CD4-positive, alpha-beta memory T cell (primary cell): ENCODE data around the gene ALKBH4. TPM values are rescaled to one million over a fixed set of nuclear protein-coding genes. Genes with fewer than 3 reads are reported as not detected.
A peak's percentile ranks its signal among the peaks of the same experiment; 100 is the strongest.

Source experiments
- CTCF ChIA-PET: fragments of 350-600 bp; sonication (Branson Sonifier 250); formaldehyde crosslinking; loops from one replicate; lab custom pipeline; 2021; ENCODE audit warnings: inconsistent platforms; ENCODE audit not compliant: partially characterized antibody; lab: Charles Lee
- POLR2A ChIA-PET: fragments of 350-600 bp; sonication (Branson Sonifier 250); formaldehyde crosslinking; loops from one replicate; lab custom pipeline; 2021; ENCODE audit not compliant: partially characterized antibody; lab: Charles Lee
- DNase-seq, 5 donors: peaks; one replicate each; pipeline versions ENCODE4 v3.0.0 to v3.0.0-alpha.2; 2020 to 2022; ENCODE audit warnings: mixed read lengths in 1 of 5
- H3K27ac ChIP-seq: one replicate; pipeline ENCODE4 v1.7.0; 2013; ENCODE audit warnings: low read depth, low read length
- H3K27me3 ChIP-seq: 2 replicates; pipeline ENCODE4 v1.7.0; 2013; ENCODE audit warnings: mild to moderate bottlenecking, low read length, moderate library complexity; ENCODE audit not compliant: insufficient read depth
- H3K36me3 ChIP-seq: 2 replicates; pipeline ENCODE4 v1.7.0; 2013; ENCODE audit warnings: mild to moderate bottlenecking, low read length, moderate library complexity; ENCODE audit not compliant: insufficient read depth
- H3K4me1 ChIP-seq: 2 replicates; pipeline ENCODE4 v1.7.0; 2013; ENCODE audit warnings: mild to moderate bottlenecking, low read length, moderate library complexity; ENCODE audit not compliant: insufficient read depth
- H3K4me3 ChIP-seq, 2 donors: one replicate each; pipeline ENCODE4 v1.7.0; 2013; ENCODE audit warnings: low read length in 2 of 2, mild to moderate bottlenecking in 1 of 2
- H3K9me3 ChIP-seq, 2 donors: one replicate each; pipeline ENCODE4 v1.7.0; 2013; ENCODE audit warnings: low read length in 2 of 2, control low read depth in 1 of 2; ENCODE audit not compliant: control insufficient read depth in 1 of 2
- H3K27ac Mint-ChIP-seq, 7 donors: one replicate each; pipeline ENCODE4 v1.8.0; 2020 to 2021; ENCODE audit warnings: mixed read lengths in 7 of 7, mild to moderate bottlenecking in 6 of 7, inconsistent platforms in 3 of 7, moderate library complexity in 3 of 7
- H3K27me3 Mint-ChIP-seq, 2 donors: one replicate each; pipeline ENCODE4 v1.8.0; 2020 to 2021; ENCODE audit warnings: mixed read lengths in 2 of 2
- H3K36me3 Mint-ChIP-seq, 2 donors: one replicate each; pipeline ENCODE4 v1.8.0; 2020 to 2021; ENCODE audit warnings: mixed read lengths in 2 of 2, inconsistent platforms in 1 of 2, mild to moderate bottlenecking in 1 of 2
- H3K4me1 Mint-ChIP-seq, 4 donors: one replicate each; pipeline ENCODE4 v1.8.0; 2020 to 2021; ENCODE audit warnings: mixed read lengths in 4 of 4, mild to moderate bottlenecking in 1 of 4
- H3K4me3 Mint-ChIP-seq, 8 donors: one replicate each; pipeline ENCODE4 v1.8.0; 2020 to 2021; ENCODE audit warnings: mixed read lengths in 8 of 8, mild to moderate bottlenecking in 7 of 8, moderate library complexity in 6 of 8, inconsistent platforms in 3 of 8
- H3K9me3 Mint-ChIP-seq, 8 donors: one replicate each; pipeline ENCODE4 v1.8.0; 2020 to 2021; ENCODE audit warnings: mixed read lengths in 8 of 8, mild to moderate bottlenecking in 5 of 8, inconsistent platforms in 3 of 8, moderate library complexity in 1 of 8
- intact Hi-C: fragments of 100-400 bp; cut with micrococcal nuclease; formaldehyde crosslinking; loops from one replicate; pipeline ENCODE4 v1.15.1; 2023
- polyA plus RNA-seq, 2 donors: library from polyadenylated mRNA; unstranded; fragments of 300-500 nt; fragmentation: Illumina TruSeq; gene quantifications; one replicate each; pipeline ENCODE4 v1.2.3, GENCODE V29; 2021
- total RNA-seq, 2 experiments: library from RNA; stranded (reverse); gene quantifications; one replicate each; pipeline ENCODE4 v1.2.3, GENCODE V29; 2021

The ALKBH4 gene
- total and polyA plus RNA-seq, 4 experiments from 2014 or later: 11.8 to 16.6 (median 13.8) TPM

- Histone ChIP-seq H3K4me1 (peaks cover 69% of the 10 kb centered on the region), H3K27me3 (no peaks in the 10 kb centered on the region), H3K4me3 (peak overlapping the region in 1 of 2 donors; percentile 74), H3K36me3 (peaks cover 5% of the 10 kb centered on the region), H3K9me3 (no peaks in the 10 kb centered on the region), H3K27ac (peak overlapping the region; percentile 88)
- intact Hi-C loops: no loop called here
- ChIA-PET CTCF (interaction anchor here (0.8 to 4.7 kb wide), 10 partner anchors 15 to 37 kb away, joined by 3 to 30 read pairs (median 7); partner anchors contain the start of gene PRKRIP1), POLR2A (interaction anchor here (0.7 to 16.0 kb wide), 8 partner anchors 7 to 38 kb away, joined by 3 to 496 read pairs (median 17); partner anchors contain the start of genes ALKBH4, LRWD1 and PRKRIP1)
- Mint-ChIP-seq H3K4me1 (peaks cover 26 to 70% (median 48%) of the 10 kb centered on the region in 4 donors), H3K36me3 (peaks cover 4 to 8% of the 10 kb centered on the region in 2 donors), H3K4me3 (peak overlapping the region; percentile 76 to 89 (median 84)), H3K27ac (peak overlapping the region; percentile 98 to 100 (median 100)), H3K27me3 (no peaks in the 10 kb centered on the region), H3K9me3 (peaks cover 0 to 2% (median 0%) of the 10 kb centered on the region in 8 donors)
- DNase-seq: peak in 4 of 5 donors; percentile 25 to 50 (median 30)
Observed at GRCh38 chr7:102432442-102433218, 32.0 kb downstream of the ALKBH4 start.

GRCh38 chr7:102431617-102432298 lies 32.9 kb downstream of the ALKBH4 start:
- CTCF ChIA-PET: interaction anchor here (0.9 to 4.7 kb wide), 8 partner anchors 16 to 36 kb away, joined by 3 to 30 read pairs (median 7); partner anchors contain the start of gene PRKRIP1
- Mint-ChIP-seq H3K27ac (peak overlapping the region; percentile 98 to 100 (median 100)), H3K4me1 (peaks cover 33 to 78% (median 56%) of the 10 kb centered on the region in 4 donors), H3K4me3 (peak overlapping the region; percentile 76 to 89 (median 84)), H3K27me3 (no peaks in the 10 kb centered on the region), H3K36me3 (peaks cover 4 to 12% of the 10 kb centered on the region in 2 donors), H3K9me3 (peaks cover 0 to 2% (median 0%) of the 10 kb centered on the region in 8 donors)
- peaks cover 5% of the 10 kb centered on the region for H3K36me3 ChIP-seq
- H3K9me3 ChIP-seq: no peaks in the 10 kb centered on the region
- DNase-seq: peak; percentile 73 to 90 (median 75)
- H3K27me3 ChIP-seq: no peaks in the 10 kb centered on the region
- H3K4me1 ChIP-seq: peaks cover 78% of the 10 kb centered on the region
- intact Hi-C loops: loop anchor here (1.0 kb wide), 1 partner anchor 33 kb away; the partner anchor contains the start of genes ALKBH4 and LRWD1
- H3K27ac ChIP-seq: peak overlapping the region; percentile 88
- H3K4me3 ChIP-seq: peak overlapping the region; percentile 44 to 58
- POLR2A ChIA-PET: interaction anchor here (0.7 to 16.0 kb wide), 7 partner anchors 10 to 39 kb away, joined by 3 to 496 read pairs (median 8); partner anchors contain the start of genes ALKBH4, LRWD1 and PRKRIP1

GRCh38 chr7:102429141-102429899 lies 35.3 kb downstream of the ALKBH4 start:
- no peaks in the 10 kb centered on the region for H3K36me3 ChIP-seq
- H3K36me3 Mint-ChIP-seq: peaks cover 6 to 21% of the 10 kb centered on the region in 2 donors
- no peak for DNase-seq
- peaks cover 0 to 6% (median 0%) of the 10 kb centered on the region in 8 donors for H3K9me3 Mint-ChIP-seq
- H3K27ac Mint-ChIP-seq: peak overlapping the region; percentile 90 to 100 (median 100)
- peak overlapping the region; percentile 98 for H3K27ac ChIP-seq
- H3K4me1 Mint-ChIP-seq: peaks cover 44 to 86% (median 67%) of the 10 kb centered on the region in 4 donors
- no peaks in the 10 kb centered on the region for H3K27me3 Mint-ChIP-seq
- intact Hi-C loops: no loop called here
- H3K4me3 Mint-ChIP-seq: peak overlapping the region in 5 of 8 donors; percentile 9 to 69 (median 55)
- POLR2A ChIA-PET: interaction anchor here (0.6 to 16.0 kb wide), 4 partner anchors 17 to 1339 kb away, joined by 3 to 496 read pairs (median 6); partner anchors contain the start of gene PRKRIP1
- H3K27me3 ChIP-seq: no peaks in the 10 kb centered on the region
- H3K9me3 ChIP-seq: no peaks in the 10 kb centered on the region
- no peak overlapping the region for H3K4me3 ChIP-seq
- CTCF ChIA-PET: no interaction called here
- H3K4me1 ChIP-seq: peaks cover 91% of the 10 kb centered on the region

- H3K4me3 Mint-ChIP-seq: peak overlapping the region; percentile 83 to 92 (median 87)
- Histone ChIP-seq H3K4me3 (peak overlapping the region; percentile 48 to 49), H3K36me3 (no peaks in the 10 kb centered on the region), H3K27me3 (no peaks in the 10 kb centered on the region), H3K27ac (peak overlapping the region; percentile 98), H3K9me3 (no peaks in the 10 kb centered on the region), H3K4me1 (peaks cover 84% of the 10 kb centered on the region)
- H3K27me3 Mint-ChIP-seq: no peaks in the 10 kb centered on the region
- intact Hi-C loops: loop anchor here (2.0 kb wide), 2 partner anchors 30 to 38 kb away; partner anchors contain the start of genes ALKBH4, LRWD1 and PRKRIP1
- DNase-seq: no peak
- H3K4me1 Mint-ChIP-seq: peaks cover 43 to 81% (median 62%) of the 10 kb centered on the region in 4 donors
- peaks cover 7 to 23% of the 10 kb centered on the region in 2 donors for H3K36me3 Mint-ChIP-seq
- POLR2A ChIA-PET: interaction anchor here (0.5 to 16.0 kb wide), 10 partner anchors 7 to 46 kb away, joined by 3 to 496 read pairs (median 8); partner anchors contain the start of genes ALKBH4, LRWD1, ORAI2 and PRKRIP1
- peak overlapping the region; percentile 100 for H3K27ac Mint-ChIP-seq
- H3K9me3 Mint-ChIP-seq: peaks cover 0 to 6% (median 0%) of the 10 kb centered on the region in 8 donors
- CTCF ChIA-PET: interaction anchor here (1.0 to 2.7 kb wide), 6 partner anchors 11 to 40 kb away, joined by 3 to 36 read pairs (median 10); no protein-coding TSS in a partner anchor
Observed at GRCh38 chr7:102427019-102427405, 37.7 kb downstream of the ALKBH4 start.

- peak; percentile 76 to 87 (median 79) for DNase-seq
- ChIA-PET CTCF (interaction anchor here (0.8 to 2.7 kb wide), 9 partner anchors 9 to 41 kb away, joined by 3 to 36 read pairs (median 8); no protein-coding TSS in a partner anchor), POLR2A (interaction anchor here (0.5 to 16.0 kb wide), 12 partner anchors 8 to 63 kb away, joined by 3 to 496 read pairs (median 6); partner anchors contain the start of genes ALKBH4, LRWD1, ORAI2 and PRKRIP1)
- Mint-ChIP-seq H3K4me3 (peak overlapping the region; percentile 83 to 92 (median 87)), H3K36me3 (peaks cover 12 to 23% of the 10 kb centered on the region in 2 donors), H3K9me3 (peaks cover 0 to 6% (median 0%) of the 10 kb centered on the region in 8 donors), H3K27ac (peak overlapping the region; percentile 100), H3K4me1 (peaks cover 39 to 75% (median 57%) of the 10 kb centered on the region in 4 donors), H3K27me3 (no peaks in the 10 kb centered on the region)
- intact Hi-C loops: loop anchor here (1.0 to 2.0 kb wide), 3 partner anchors 10 to 38 kb away; partner anchors contain the start of genes ALKBH4, LRWD1 and PRKRIP1
- peaks cover 83% of the 10 kb centered on the region for H3K4me1 ChIP-seq
- H3K27ac ChIP-seq: peak overlapping the region; percentile 98
- H3K36me3 ChIP-seq: no peaks in the 10 kb centered on the region
- no peaks in the 10 kb centered on the region for H3K27me3 ChIP-seq
- H3K9me3 ChIP-seq: no peaks in the 10 kb centered on the region
- peak overlapping the region; percentile 48 to 49 for H3K4me3 ChIP-seq
Observed at GRCh38 chr7:102426268-102427018, 38.2 kb downstream of the ALKBH4 start.
